ENCODE measurements around the gene ZKSCAN3. TPM values are rescaled to one million over a fixed set of nuclear protein-coding genes. Genes with fewer than 3 reads are reported as not detected.
"Not testable (repeated sequence)": the region's sequence is repeated elsewhere in the genome, so short reads cannot be mapped to it uniquely, and the experiment has no call there.

The ZKSCAN3 gene
- total RNA-seq = 4.9 to 7.8 TPM (median 5.5 TPM) in 3 replicates
- long read RNA-seq, full-length matches to known transcripts = 2 of 7 reads
- long read RNA-seq, partial matches to known transcripts = 1 of 7 reads
- long read RNA-seq, other reads (novel, unspliced or antisense) = 4 of 7 reads

DNA sequence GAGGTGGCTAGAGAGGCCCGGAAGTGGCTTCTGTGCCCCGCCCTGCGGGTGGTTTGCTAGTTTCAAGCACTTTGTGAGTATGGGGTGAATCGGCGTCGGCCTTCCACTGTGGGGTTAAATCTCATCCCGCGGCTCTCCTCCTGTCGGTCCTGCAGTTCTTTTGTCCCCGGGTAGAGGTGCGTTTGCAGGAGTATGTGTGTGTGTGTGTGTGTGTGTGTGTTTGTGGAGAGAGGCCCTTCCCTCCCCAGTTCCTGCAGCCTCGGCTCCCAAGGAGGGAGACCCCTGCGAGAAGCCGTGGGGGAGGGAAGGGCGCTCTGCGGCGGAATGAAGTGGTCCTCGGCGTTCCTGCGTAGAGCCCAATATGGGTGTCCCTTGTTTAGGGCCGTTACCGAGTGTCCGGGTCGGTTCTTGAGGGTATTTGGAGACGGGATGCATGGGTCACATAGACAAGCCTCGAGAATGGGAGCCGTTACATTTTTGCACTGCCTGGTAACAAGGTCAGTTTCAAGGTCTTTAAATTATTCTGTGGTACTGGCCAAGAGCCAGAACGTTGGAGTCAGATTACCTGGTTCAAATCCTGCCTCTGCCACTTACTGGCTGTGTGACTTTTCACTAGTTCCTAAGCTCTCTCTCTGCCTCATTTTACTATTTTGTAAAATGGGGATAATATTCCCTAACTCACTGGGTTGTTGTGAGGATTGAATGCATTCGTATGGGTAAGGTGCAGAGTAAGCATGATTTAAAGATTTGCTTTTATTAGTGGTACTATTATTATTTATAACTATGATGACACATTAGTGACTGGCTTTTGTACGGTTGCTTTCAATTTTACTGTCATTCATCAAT, at the start of gene ZKSCAN3:
ZKSCAN3 (plus strand) TSS at position 56 of the 846 bp plus-strand sequence. CDS start 9,640 bp downstream, outside the sequence.
- H3K27me3 Mint-ChIP-seq (ENCODE audit: low read depth) = peaks cover 20% of the 10 kb centered on the region
- H3K4me3 Mint-ChIP-seq (ENCODE audit: unreplicated experiment) = peak within 1 kb of the TSS; percentile 95
- DNase-seq (ENCODE audit: low spot score) = no peak
- H3K27ac Mint-ChIP-seq (ENCODE audit: unreplicated experiment) = peak within 1 kb of the TSS; percentile 91
- TF ChIP-seq, protein P1, sequence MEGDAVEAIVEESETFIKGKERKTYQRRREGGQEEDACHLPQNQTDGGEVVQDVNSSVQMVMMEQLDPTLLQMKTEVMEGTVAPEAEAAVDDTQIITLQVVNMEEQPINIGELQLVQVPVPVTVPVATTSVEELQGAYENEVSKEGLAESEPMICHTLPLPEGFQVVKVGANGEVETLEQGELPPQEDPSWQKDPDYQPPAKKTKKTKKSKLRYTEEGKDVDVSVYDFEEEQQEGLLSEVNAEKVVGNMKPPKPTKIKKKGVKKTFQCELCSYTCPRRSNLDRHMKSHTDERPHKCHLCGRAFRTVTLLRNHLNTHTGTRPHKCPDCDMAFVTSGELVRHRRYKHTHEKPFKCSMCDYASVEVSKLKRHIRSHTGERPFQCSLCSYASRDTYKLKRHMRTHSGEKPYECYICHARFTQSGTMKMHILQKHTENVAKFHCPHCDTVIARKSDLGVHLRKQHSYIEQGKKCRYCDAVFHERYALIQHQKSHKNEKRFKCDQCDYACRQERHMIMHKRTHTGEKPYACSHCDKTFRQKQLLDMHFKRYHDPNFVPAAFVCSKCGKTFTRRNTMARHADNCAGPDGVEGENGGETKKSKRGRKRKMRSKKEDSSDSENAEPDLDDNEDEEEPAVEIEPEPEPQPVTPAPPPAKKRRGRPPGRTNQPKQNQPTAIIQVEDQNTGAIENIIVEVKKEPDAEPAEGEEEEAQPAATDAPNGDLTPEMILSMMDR (IDR thresholded peaks at IDR 0.05) = no peak
- no peaks in the 10 kb centered on the region for H3K36me3 Mint-ChIP-seq (ENCODE audit: low read depth)
- peaks cover 34% of the 10 kb centered on the region for H3K4me1 Mint-ChIP-seq (ENCODE audit: low read depth)
- H3K9me3 Mint-ChIP-seq (ENCODE audit: low read depth) = no peaks in the 10 kb centered on the region

DNA sequence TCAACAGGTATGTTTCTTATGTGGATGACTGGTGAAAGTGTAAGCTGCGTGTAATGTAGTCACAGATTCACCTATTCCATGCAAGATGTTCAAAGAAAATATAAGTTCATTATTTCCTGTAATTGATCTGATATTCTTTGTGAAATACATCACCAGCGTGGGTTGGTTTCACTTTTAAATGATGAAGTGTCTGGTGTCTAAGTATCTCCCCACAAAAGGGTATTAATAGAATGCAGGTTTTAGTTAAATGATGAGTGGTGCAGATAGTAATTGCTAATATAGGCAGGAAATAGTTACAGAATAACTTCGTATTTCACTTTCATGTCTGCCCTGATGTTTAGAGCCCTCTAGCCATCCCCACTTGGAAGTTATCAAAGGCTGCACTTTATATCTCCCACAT, 46.2 kb upstream of the ZKSCAN3 start:
- Mint-ChIP-seq H3K27me3 (ENCODE audit: low read depth) (no peaks in the 10 kb centered on the region), H3K4me1 (ENCODE audit: low read depth) (no peaks in the 10 kb centered on the region), H3K27ac (ENCODE audit: unreplicated experiment) (no peak overlapping the region), H3K9me3 (ENCODE audit: low read depth) (peaks cover 24% of the 10 kb centered on the region), H3K4me3 (ENCODE audit: unreplicated experiment) (no peak overlapping the region), H3K36me3 (ENCODE audit: low read depth) (peaks cover 24% of the 10 kb centered on the region)
- DNase-seq (ENCODE audit: low spot score) = no peak
- TF ChIP-seq, protein P1 (IDR thresholded peaks at IDR 0.05) = no peak

DNA sequence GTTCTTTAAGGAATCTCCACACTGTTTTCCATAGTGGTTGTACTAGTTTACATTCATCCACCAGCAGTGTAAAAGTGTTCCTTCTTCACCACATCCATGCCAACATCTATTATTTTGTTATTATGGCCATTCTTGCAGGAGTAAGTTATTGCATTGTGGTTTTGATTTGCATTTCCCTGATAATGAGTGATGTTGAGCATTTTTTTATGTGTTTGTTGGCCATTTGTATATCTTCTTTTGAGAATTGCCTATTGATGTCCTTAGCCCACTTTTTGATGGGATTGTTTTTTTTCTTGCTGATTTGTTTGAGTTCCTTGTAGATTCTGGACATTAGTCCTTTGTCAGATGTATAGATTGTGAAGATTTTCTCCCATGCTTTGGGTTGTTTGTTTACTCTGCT, 43.4 kb upstream of the ZKSCAN3 start:
- DNase-seq (ENCODE audit: low spot score); H3K27me3 Mint-ChIP-seq (ENCODE audit: low read depth); H3K4me1 Mint-ChIP-seq (ENCODE audit: low read depth); H3K4me3 Mint-ChIP-seq (ENCODE audit: unreplicated experiment); H3K27ac Mint-ChIP-seq (ENCODE audit: unreplicated experiment): not testable (repeated sequence)
- Mint-ChIP-seq H3K9me3 (ENCODE audit: low read depth) (peaks cover 25% of the 10 kb centered on the region), H3K36me3 (ENCODE audit: low read depth) (peaks cover 14% of the 10 kb centered on the region)

DNA sequence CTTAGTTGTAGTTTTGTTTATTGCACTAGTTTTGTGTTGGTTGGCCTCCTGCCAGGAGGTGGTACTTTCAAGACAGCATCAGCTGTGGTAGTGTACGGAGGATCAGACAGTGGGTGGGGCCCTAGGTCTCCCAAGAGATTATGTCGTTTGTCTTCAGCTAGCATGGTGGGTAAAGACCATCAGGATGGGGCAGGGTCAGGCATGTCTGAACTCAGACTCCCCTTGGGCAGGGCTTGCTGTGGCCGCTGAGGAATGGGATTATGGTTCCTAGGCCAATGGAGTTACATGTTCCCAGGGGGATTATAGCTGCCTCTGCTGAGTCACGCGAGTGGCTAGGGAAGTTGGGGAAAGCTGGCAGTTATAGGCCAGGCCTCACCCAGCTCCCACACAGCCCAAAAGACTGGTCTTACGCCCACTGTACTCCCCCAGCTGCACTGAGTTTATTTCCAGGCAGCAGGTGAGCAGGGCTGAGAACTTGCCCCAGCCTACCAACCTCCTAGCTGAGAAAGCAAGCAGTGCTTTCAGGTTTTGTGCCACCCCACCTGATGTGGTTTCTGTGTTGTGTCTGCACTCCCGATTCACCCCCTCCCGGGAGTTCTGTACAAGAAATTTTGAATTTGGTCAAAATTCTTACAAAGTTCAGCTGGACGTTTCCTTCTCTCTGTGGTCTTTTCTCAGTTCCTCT, 38.5 kb upstream of the ZKSCAN3 start:
- no peak overlapping the region for H3K27ac Mint-ChIP-seq (ENCODE audit: unreplicated experiment)

DNA sequence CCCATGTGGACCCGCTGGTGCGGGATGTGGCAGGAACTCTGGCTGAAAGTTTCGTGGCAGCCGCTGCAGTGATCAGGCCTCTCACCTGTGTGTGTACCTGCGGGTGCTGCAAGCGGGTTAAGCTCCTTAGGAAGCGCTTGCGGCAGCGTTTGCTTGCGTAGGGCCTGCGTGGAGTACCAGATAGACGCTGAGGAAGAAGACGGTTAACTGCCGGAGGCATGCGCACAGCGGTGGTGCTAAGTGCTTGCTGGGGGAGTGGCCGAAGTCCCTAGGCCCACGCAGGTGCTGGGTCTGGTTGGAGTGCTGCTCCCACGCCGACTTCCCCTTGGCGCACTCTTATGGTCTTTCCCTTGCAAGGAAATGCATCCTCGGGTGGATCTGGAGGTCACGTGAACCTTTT, 36.8 kb upstream of the ZKSCAN3 start:
- H3K4me1 Mint-ChIP-seq (ENCODE audit: low read depth) = no peaks in the 10 kb centered on the region
- DNase-seq (ENCODE audit: low spot score) = no peak
- TF ChIP-seq, protein P1 (IDR thresholded peaks at IDR 0.05) = no peak
- H3K36me3 Mint-ChIP-seq (ENCODE audit: low read depth) = peaks cover 7% of the 10 kb centered on the region
- H3K27me3 Mint-ChIP-seq (ENCODE audit: low read depth) = no peaks in the 10 kb centered on the region
- no peak overlapping the region for H3K4me3 Mint-ChIP-seq (ENCODE audit: unreplicated experiment)
- no peak overlapping the region for H3K27ac Mint-ChIP-seq (ENCODE audit: unreplicated experiment)
- peaks cover 8% of the 10 kb centered on the region for H3K9me3 Mint-ChIP-seq (ENCODE audit: low read depth)

More for the DNA sequence above, 38.5 kb upstream of the ZKSCAN3 start:
- Mint-ChIP-seq H3K9me3 (ENCODE audit: low read depth) (peaks cover 20% of the 10 kb centered on the region), H3K4me1 (ENCODE audit: low read depth) (no peaks in the 10 kb centered on the region), H3K36me3 (ENCODE audit: low read depth) (peaks cover 10% of the 10 kb centered on the region), H3K4me3 (ENCODE audit: unreplicated experiment) (no peak overlapping the region), H3K27me3 (ENCODE audit: low read depth) (no peaks in the 10 kb centered on the region)
- TF ChIP-seq, protein P1 (IDR thresholded peaks at IDR 0.05) = no peak
- no peak for DNase-seq (ENCODE audit: low spot score)
